Naive thymus-derived CD8-positive, alpha-beta T cell (primary cell): ENCODE measurements around the gene BAX. TPM values are rescaled to one million over a fixed set of nuclear protein-coding genes. Genes with fewer than 3 reads are reported as not detected.

Experiments used
- ATAC-seq, 2 donors: fragments of 150-1000 bp; cut with Tn5 transposase in 1 of 2; sonication (Bioruptor Pico), chemical (Tn5 transposase) in 1 of 2; 1 replicate in 1 of 2; 2 replicates in 1 of 2; pipeline ENCODE4 v1.10.0; 2021; ENCODE audit warnings: mild to moderate bottlenecking in 2 of 2, moderate library complexity in 2 of 2
- POLR2A ChIA-PET: fragments of 350-600 bp; sonication (Branson Sonifier 250); formaldehyde crosslinking; loops from one replicate; lab custom pipeline; 2021; ENCODE audit warnings: antibody characterized with exemption; lab: Charles Lee
- DNase-seq, 10 donors: peaks; one replicate each; pipeline versions ENCODE4 v3.0.0 to v3.0.0-alpha.2; 2020 to 2022
- H3K27ac Mint-ChIP-seq, 10 donors: one replicate each; pipeline ENCODE4 v1.8.0; 2020 to 2022; ENCODE audit warnings: mild to moderate bottlenecking in 10 of 10, mixed read lengths in 10 of 10, moderate library complexity in 4 of 10, inconsistent platforms in 1 of 10
- H3K27me3 Mint-ChIP-seq, 5 donors: one replicate each; pipeline ENCODE4 v1.8.0; 2021 to 2022; ENCODE audit warnings: mixed read lengths in 5 of 5
- H3K36me3 Mint-ChIP-seq, 3 donors: one replicate each; pipeline ENCODE4 v1.8.0; 2020 to 2022; ENCODE audit warnings: mixed read lengths in 3 of 3, mild to moderate bottlenecking in 2 of 3, inconsistent platforms in 1 of 3
- H3K4me1 Mint-ChIP-seq, 4 donors: one replicate each; pipeline ENCODE4 v1.8.0; 2021 to 2022; ENCODE audit warnings: mixed read lengths in 4 of 4
- H3K4me3 Mint-ChIP-seq, 10 donors: one replicate each; pipeline ENCODE4 v1.8.0; 2020 to 2022; ENCODE audit warnings: mild to moderate bottlenecking in 10 of 10, mixed read lengths in 10 of 10, moderate library complexity in 6 of 10, inconsistent platforms in 1 of 10
- H3K9me3 Mint-ChIP-seq, 9 donors: one replicate each; pipeline ENCODE4 v1.8.0; 2020 to 2022; ENCODE audit warnings: mixed read lengths in 9 of 9, mild to moderate bottlenecking in 3 of 9, inconsistent platforms in 1 of 9, moderate library complexity in 1 of 9
- polyA plus RNA-seq, 3 donors: library from polyadenylated mRNA; unstranded; fragments of 300-500 nt; fragmentation: Illumina TruSeq; gene quantifications; one replicate each; pipeline ENCODE4 v1.2.3, GENCODE V29; 2021
- total RNA-seq, 8 experiments: library from RNA in 2 of 8; stranded (reverse) in 2 of 8; gene quantifications; one replicate each; pipeline ENCODE4 v1.2.3 and lab custom pipeline; 2021 to 2026

The BAX gene
- total and polyA plus RNA-seq, 5 experiments from 2014 or later: 58.5 to 181 (median 97.1) TPM

GRCh38 chr19:48964205-48965039 lies 9.7 kb downstream of the BAX start:
- no peaks in the 10 kb centered on the region for H3K9me3 Mint-ChIP-seq
- peak in 3 of 10 donors; percentile 22 to 24 (median 23) for DNase-seq

GRCh38 chr19:48965040-48965805 lies 10.5 kb downstream of the BAX start, which contains the start of gene FTL:
Gene FTL, plus strand, starts transcription at chr19:48965309. Its CDS starts 199 bp downstream, at chr19:48965508.
- peaks cover 32 to 69% (median 65%) of the 10 kb centered on the region in 4 donors for H3K4me1 Mint-ChIP-seq
- no peaks in the 10 kb centered on the region for H3K9me3 Mint-ChIP-seq
- no peaks in the 10 kb centered on the region for H3K27me3 Mint-ChIP-seq
- DNase-seq: peak; percentile 78 to 95 (median 87)
- peak; percentile 76 to 77 for ATAC-seq
- POLR2A ChIA-PET: interaction anchor here (0.6 to 5.3 kb wide), 18 partner anchors 9 to 1061 kb away, joined by 3 to 53 read pairs (median 6); partner anchors contain the start of genes BAX, GYS1, HSD17B14 and NUCB1
- peaks cover 0 to 36% (median 11%) of the 10 kb centered on the region in 3 donors for H3K36me3 Mint-ChIP-seq
- H3K27ac Mint-ChIP-seq: peak within 1 kb of the TSS; percentile 96 to 99 (median 98)
- peak within 1 kb of the TSS; percentile 94 to 100 (median 99) for H3K4me3 Mint-ChIP-seq

More at GRCh38 chr19:48964205-48965039, 9.7 kb downstream of the BAX start:
- Mint-ChIP-seq H3K27me3 (no peaks in the 10 kb centered on the region), H3K27ac (peak overlapping the region; percentile 93 to 99 (median 98)), H3K36me3 (peaks cover 0 to 34% (median 11%) of the 10 kb centered on the region in 3 donors), H3K4me3 (peak overlapping the region; percentile 94 to 100 (median 99)), H3K4me1 (peaks cover 32 to 73% (median 67%) of the 10 kb centered on the region in 4 donors)
- no peak for ATAC-seq
- POLR2A ChIA-PET: interaction anchor here (0.5 to 5.3 kb wide), 19 partner anchors 10 to 1547 kb away, joined by 3 to 53 read pairs (median 5); partner anchors contain the start of genes BAX, GYS1, HSD17B14 and NUCB1

- ATAC-seq (peak; percentile 71 to 79), DNase-seq (peak; percentile 77 to 94 (median 88))
- no peaks in the 10 kb centered on the region for H3K27me3 Mint-ChIP-seq
- H3K9me3 Mint-ChIP-seq: no peaks in the 10 kb centered on the region
- peak overlapping the region; percentile 94 to 100 (median 99) for H3K4me3 Mint-ChIP-seq
- peaks cover 0 to 37% (median 14%) of the 10 kb centered on the region in 3 donors for H3K36me3 Mint-ChIP-seq
- H3K4me1 Mint-ChIP-seq: peaks cover 32 to 71% (median 65%) of the 10 kb centered on the region in 4 donors
- POLR2A ChIA-PET: interaction anchor here (0.6 to 5.3 kb wide), 19 partner anchors 8 to 1060 kb away, joined by 3 to 53 read pairs (median 6); partner anchors contain the start of genes BAX, GYS1, HSD17B14 and NUCB1
- H3K27ac Mint-ChIP-seq: peak overlapping the region; percentile 96 to 99 (median 98)
Observed at GRCh38 chr19:48965806-48966540, 11.3 kb downstream of the BAX start.

- peaks cover 0 to 38% (median 16%) of the 10 kb centered on the region in 3 donors for H3K36me3 Mint-ChIP-seq
- no peak for ATAC-seq
- peaks cover 30 to 67% (median 61%) of the 10 kb centered on the region in 4 donors for H3K4me1 Mint-ChIP-seq
Observed at GRCh38 chr19:48966541-48967345, 12.1 kb downstream of the BAX start.

GRCh38 chr19:48967346-48968178 lies 12.9 kb downstream of the BAX start:
- peaks cover 0 to 39% (median 16%) of the 10 kb centered on the region in 3 donors for H3K36me3 Mint-ChIP-seq
- H3K4me1 Mint-ChIP-seq: peaks cover 25 to 59% (median 53%) of the 10 kb centered on the region in 4 donors
- peak overlapping the region in 5 of 10 donors; percentile 14 to 97 (median 29) for H3K27ac Mint-ChIP-seq

More at GRCh38 chr19:48966541-48967345, 12.1 kb downstream of the BAX start:
- DNase-seq: no peak
- POLR2A ChIA-PET: interaction anchor here (0.6 to 5.3 kb wide), 13 partner anchors 10 to 348 kb away, joined by 3 to 53 read pairs (median 6); partner anchors contain the start of genes BAX, GYS1, NUCB1 and PPP1R15A
- H3K9me3 Mint-ChIP-seq: no peaks in the 10 kb centered on the region
- H3K27me3 Mint-ChIP-seq: no peaks in the 10 kb centered on the region
- peak overlapping the region; percentile 94 to 100 (median 99) for H3K4me3 Mint-ChIP-seq
- peak overlapping the region; percentile 57 to 99 (median 98) for H3K27ac Mint-ChIP-seq

GRCh38 chr19:48968179-48968661 lies 13.5 kb downstream of the BAX start:
- H3K4me3 Mint-ChIP-seq: peak overlapping the region in 1 of 10 donors; percentile 34
- H3K36me3 Mint-ChIP-seq: peaks cover 0 to 46% (median 19%) of the 10 kb centered on the region in 3 donors
- POLR2A ChIA-PET: interaction anchor here (0.9 to 5.3 kb wide), 4 partner anchors 25 to 96 kb away, joined by 4 to 53 read pairs (median 6); partner anchors contain the start of genes GYS1, PPP1R15A and RUVBL2
- H3K27me3 Mint-ChIP-seq: no peaks in the 10 kb centered on the region
- H3K9me3 Mint-ChIP-seq: no peaks in the 10 kb centered on the region
- peaks cover 20 to 56% (median 48%) of the 10 kb centered on the region in 4 donors for H3K4me1 Mint-ChIP-seq
- DNase-seq (no peak), ATAC-seq (no peak)
- H3K27ac Mint-ChIP-seq: peak overlapping the region in 2 of 10 donors; percentile 14 to 56

More at GRCh38 chr19:48967346-48968178, 12.9 kb downstream of the BAX start:
- H3K4me3 Mint-ChIP-seq: peak overlapping the region in 6 of 10 donors; percentile 94 to 100 (median 98)
- ATAC-seq (no peak), DNase-seq (no peak)
- POLR2A ChIA-PET: interaction anchor here (0.6 to 5.3 kb wide), 8 partner anchors 9 to 240 kb away, joined by 3 to 53 read pairs (median 6); partner anchors contain the start of genes GYS1, NUCB1, PPP1R15A and RUVBL2
- H3K27me3 Mint-ChIP-seq: no peaks in the 10 kb centered on the region
- no peaks in the 10 kb centered on the region for H3K9me3 Mint-ChIP-seq

GRCh38 chr19:48968813-48969218 lies 14.1 kb downstream of the BAX start:
- POLR2A ChIA-PET: interaction anchor here (0.6 kb wide), 1 partner anchor 90 kb away, joined by 4 read pairs; no protein-coding TSS in a partner anchor
- Mint-ChIP-seq H3K4me3 (no peak overlapping the region), H3K9me3 (no peaks in the 10 kb centered on the region), H3K27me3 (no peaks in the 10 kb centered on the region), H3K4me1 (peaks cover 16 to 50% (median 42%) of the 10 kb centered on the region in 4 donors), H3K36me3 (peaks cover 0 to 46% (median 19%) of the 10 kb centered on the region in 3 donors), H3K27ac (peak overlapping the region in 1 of 10 donors; percentile 2)
- DNase-seq (no peak), ATAC-seq (no peak)

- H3K4me1 Mint-ChIP-seq: peaks cover 10 to 43% (median 35%) of the 10 kb centered on the region in 4 donors
- POLR2A ChIA-PET: interaction anchor here (0.6 to 1.7 kb wide), 6 partner anchors 8 to 181 kb away, joined by 3 to 8 read pairs (median 4); partner anchors contain the start of genes GYS1 and RUVBL2
- ATAC-seq (no peak), DNase-seq (no peak)
- no peak overlapping the region for H3K27ac Mint-ChIP-seq
- no peak overlapping the region for H3K4me3 Mint-ChIP-seq
- no peaks in the 10 kb centered on the region for H3K27me3 Mint-ChIP-seq
- H3K9me3 Mint-ChIP-seq: no peaks in the 10 kb centered on the region
- H3K36me3 Mint-ChIP-seq: peaks cover 0 to 48% (median 19%) of the 10 kb centered on the region in 3 donors
Observed at GRCh38 chr19:48969276-48970138, 14.8 kb downstream of the BAX start.
